Astrocyte (in vitro differentiated cells and primary cell): ENCODE results near the gene ZNF346. TPM values are rescaled to one million over a fixed set of nuclear protein-coding genes. Genes with fewer than 3 reads are reported as not detected.

Experiments used
- DNase-seq: peaks from one replicate; pipeline ENCODE4 v3.0.0-alpha.2; 2010; ENCODE audit warnings: low read depth
- FAIRE-seq: peaks from 2 replicates; lab custom pipeline; 2011; peaks lifted over from hg19 to GRCh38; lab: Jason Lieb, UNC
- H2AFZ ChIP-seq: 2 replicates; pipeline ENCODE4 v1.6.0; 2012; ENCODE audit warnings: low read depth, low read length, inconsistent platforms
- H3K27ac ChIP-seq: 2 replicates; pipeline ENCODE4 v1.5.1; 2011; ENCODE audit warnings: low read depth, low read length, inconsistent platforms
- H3K27me3 ChIP-seq: 2 replicates; pipeline ENCODE4 v1.6.0; 2011; ENCODE audit warnings: low read length, inconsistent platforms; ENCODE audit not compliant: insufficient read depth
- H3K36me3 ChIP-seq: 2 replicates; pipeline ENCODE4 v1.5.1; 2011; ENCODE audit warnings: low read length, inconsistent platforms; ENCODE audit not compliant: insufficient read depth
- H3K4me1 ChIP-seq: 2 replicates; pipeline ENCODE4 v1.5.1; 2011; ENCODE audit warnings: low read length, inconsistent platforms; ENCODE audit not compliant: insufficient read depth
- H3K4me2 ChIP-seq: 2 replicates; pipeline ENCODE4 v1.6.0; 2012; ENCODE audit warnings: low read length, inconsistent platforms
- H3K4me3 ChIP-seq: 2 replicates; pipeline ENCODE4 v1.5.1; 2011; ENCODE audit warnings: low read depth, mild to moderate bottlenecking, low read length, inconsistent platforms; ENCODE audit not compliant: insufficient read depth
- H3K79me2 ChIP-seq: 2 replicates; pipeline ENCODE4 v1.6.0; 2012; ENCODE audit warnings: mild to moderate bottlenecking, low read length, inconsistent platforms; ENCODE audit not compliant: insufficient read depth
- H3K9ac ChIP-seq: 2 replicates; pipeline ENCODE4 v1.6.0; 2012; ENCODE audit warnings: mild to moderate bottlenecking, low read length, inconsistent platforms
- H3K9me3 ChIP-seq: 2 replicates; pipeline ENCODE4 v1.5.1; 2012; ENCODE audit warnings: low read depth, mild to moderate bottlenecking, low read length, inconsistent platforms; ENCODE audit not compliant: insufficient read depth
- H4K20me1 ChIP-seq: 2 replicates; pipeline ENCODE4 v1.6.0; 2012; ENCODE audit warnings: low read length, inconsistent platforms; ENCODE audit not compliant: insufficient read depth
- H3K27ac Mint-ChIP-seq: one replicate; pipeline ENCODE4 v1.8.0; 2021; ENCODE audit warnings: mild to moderate bottlenecking, mixed read lengths; ENCODE audit not compliant: unreplicated experiment
- H3K27me3 Mint-ChIP-seq: one replicate; pipeline ENCODE4 v1.8.0; 2021; ENCODE audit warnings: low read depth, mixed read lengths; ENCODE audit not compliant: unreplicated experiment
- H3K36me3 Mint-ChIP-seq: one replicate; pipeline ENCODE4 v1.8.0; 2021; ENCODE audit warnings: low read depth, mixed read lengths; ENCODE audit not compliant: unreplicated experiment
- H3K4me1 Mint-ChIP-seq: one replicate; pipeline ENCODE4 v1.8.0; 2021; ENCODE audit warnings: low read depth, mixed read lengths; ENCODE audit not compliant: unreplicated experiment
- H3K4me3 Mint-ChIP-seq: one replicate; pipeline ENCODE4 v1.8.0; 2021; ENCODE audit warnings: mild to moderate bottlenecking, moderate library complexity, mixed read lengths; ENCODE audit not compliant: unreplicated experiment
- H3K9me3 Mint-ChIP-seq: one replicate; pipeline ENCODE4 v1.8.0; 2021; ENCODE audit warnings: mild to moderate bottlenecking, mixed read lengths; ENCODE audit not compliant: unreplicated experiment
- CTCF ChIP-seq: IDR thresholded peaks from 2 replicates; pipeline ENCODE4 v1.5.1; 2011; ENCODE audit warnings: low read depth, mild to moderate bottlenecking, inconsistent platforms, low read length, moderate library complexity; ENCODE audit not compliant: insufficient read depth
- EZH2 ChIP-seq: IDR thresholded peaks from 2 replicates; pipeline ENCODE4 v1.6.1; 2012; ENCODE audit warnings: mild to moderate bottlenecking, low read length, inconsistent platforms; ENCODE audit not compliant: insufficient read depth
- total RNA-seq: library from RNA; stranded (reverse); gene quantifications from 2 replicates; pipeline ENCODE4 v1.2.1, GENCODE V29; 2021

The ZNF346 gene
- total RNA-seq, 1 donor from 2014 or later = 13.8 TPM

- no peak overlapping the region for H3K9ac ChIP-seq
- H3K9me3 ChIP-seq = no peaks in the 10 kb centered on the region
- Mint-ChIP-seq H3K9me3 (no peaks in the 10 kb centered on the region), H3K27ac (no peak overlapping the region), H3K36me3 (peaks cover 12% of the 10 kb centered on the region), H3K4me1 (peaks cover 12% of the 10 kb centered on the region), H3K4me3 (no peak overlapping the region), H3K27me3 (no peaks in the 10 kb centered on the region)
- H3K27me3 ChIP-seq = no peaks in the 10 kb centered on the region
- no peaks in the 10 kb centered on the region for H3K4me1 ChIP-seq
- peaks cover 3% of the 10 kb centered on the region for H4K20me1 ChIP-seq
- TF ChIP-seq CTCF (no peak), EZH2 (no peak)
- no peak overlapping the region for H3K27ac ChIP-seq
- FAIRE-seq (no peak), DNase-seq (no peak)
- no peak overlapping the region for H3K4me3 ChIP-seq
- no peak overlapping the region for H2AFZ ChIP-seq
- H3K79me2 ChIP-seq = no peaks in the 10 kb centered on the region
- H3K4me2 ChIP-seq = no peak overlapping the region
- H3K36me3 ChIP-seq = no peaks in the 10 kb centered on the region
Observed at GRCh38 chr5:177070536-177071191, 48.2 kb downstream of the ZNF346 start.

DNA sequence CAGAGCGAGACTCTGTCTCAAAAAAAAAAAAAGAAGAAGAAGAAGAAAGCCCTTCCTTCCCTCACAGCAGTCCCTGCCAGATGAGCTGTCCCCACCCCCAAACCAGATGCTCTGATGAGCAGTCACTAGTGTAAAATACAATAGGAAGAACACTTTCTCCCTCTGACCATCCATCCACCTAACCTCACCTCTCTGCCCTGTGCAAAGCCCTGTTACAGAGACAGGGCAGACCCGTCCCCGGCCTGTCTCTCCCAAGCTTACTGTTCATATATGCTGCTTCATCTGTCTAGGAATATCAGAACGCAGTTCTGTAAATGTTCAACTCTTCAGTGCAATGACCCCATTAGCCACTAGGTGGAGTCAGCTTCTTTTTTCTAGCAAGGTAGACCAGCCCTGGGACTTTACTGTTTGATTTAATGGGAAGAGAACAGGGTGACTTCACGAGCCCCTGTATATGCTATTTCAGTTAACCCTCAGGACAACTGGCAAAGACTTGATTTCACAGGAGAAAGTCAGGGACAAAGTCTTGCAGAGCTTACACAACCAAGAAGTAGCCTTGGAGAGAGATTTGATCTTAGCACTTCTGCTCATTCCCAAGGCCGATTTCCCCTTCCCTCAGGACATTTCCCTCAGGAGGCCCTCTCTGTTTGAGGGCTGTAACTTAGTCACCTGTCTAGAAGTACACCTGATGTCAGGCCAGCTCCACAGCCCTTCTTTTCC, 49.3 kb downstream of the ZNF346 start:
- Mint-ChIP-seq H3K27ac (no peak overlapping the region), H3K27me3 (no peaks in the 10 kb centered on the region)

More for the DNA sequence above, 49.3 kb downstream of the ZNF346 start:
- Histone ChIP-seq H4K20me1 (peaks cover 3% of the 10 kb centered on the region), H2AFZ (peak overlapping the region; percentile 70), H3K27me3 (no peaks in the 10 kb centered on the region), H3K4me3 (peak overlapping the region; percentile 6), H3K4me1 (no peaks in the 10 kb centered on the region), H3K79me2 (no peaks in the 10 kb centered on the region), H3K4me2 (peak overlapping the region; percentile 80), H3K9me3 (no peaks in the 10 kb centered on the region), H3K27ac (no peak overlapping the region), H3K9ac (peak overlapping the region; percentile 39), H3K36me3 (no peaks in the 10 kb centered on the region)
- DNase-seq = peak; percentile 52
- peak; percentile 98 for TF ChIP-seq CTCF
- no peak for TF ChIP-seq EZH2
- peaks cover 12% of the 10 kb centered on the region for H3K4me1 Mint-ChIP-seq
- H3K36me3 Mint-ChIP-seq = peaks cover 8% of the 10 kb centered on the region
- H3K9me3 Mint-ChIP-seq = no peaks in the 10 kb centered on the region
- H3K4me3 Mint-ChIP-seq = no peak overlapping the region
- FAIRE-seq = peak; percentile 13
